ENCODE measurements around the gene IPO8.

Gene IPO8

GRCh38 chr12:30652034-30652696 is 43.5 kb downstream of the IPO8 start:
- Histone ChIP-seq H3K9me3 (no peaks in the 10 kb centered on the region), H3K27me3 (no peaks in the 10 kb centered on the region), H3K4me3 (ENCODE audit: low read depth in 1 of 2, low read length in 1 of 2) (no peak overlapping the region), H3K27ac (no peak overlapping the region), H3K36me3 (peaks cover 53% of the 10 kb centered on the region), H3K4me1 (ENCODE audit: control insufficient read depth in 1 of 2, insufficient read depth in 1 of 2, low read depth in 1 of 2, low read length in 1 of 2) (no peaks in the 10 kb centered on the region)
- no peak for TF ChIP-seq CTCF (IDR thresholded peaks at IDR 0.05)

- Histone ChIP-seq H3K27ac (no peak overlapping the region), H3K9me3 (no peaks in the 10 kb centered on the region), H3K4me1 (ENCODE audit: control insufficient read depth in 1 of 2, insufficient read depth in 1 of 2, low read depth in 1 of 2, low read length in 1 of 2) (no peaks in the 10 kb centered on the region), H3K27me3 (no peaks in the 10 kb centered on the region), H3K4me3 (ENCODE audit: low read depth in 1 of 2, low read length in 1 of 2) (no peak overlapping the region), H3K36me3 (peaks cover 43% of the 10 kb centered on the region)
- TF ChIP-seq CTCF (IDR thresholded peaks at IDR 0.05): no peak
These were observed 48.8 kb downstream of the IPO8 start for GRCh38 chr12:30646821-30647220.

GRCh38 chr12:30643366-30643765 is 52.3 kb downstream of the IPO8 start:
- Histone ChIP-seq H3K36me3 (peaks cover 38% of the 10 kb centered on the region), H3K4me1 (ENCODE audit: control insufficient read depth in 1 of 2, insufficient read depth in 1 of 2, low read depth in 1 of 2, low read length in 1 of 2) (no peaks in the 10 kb centered on the region), H3K27me3 (no peaks in the 10 kb centered on the region), H3K4me3 (ENCODE audit: low read depth in 1 of 2, low read length in 1 of 2) (no peak overlapping the region), H3K9me3 (no peaks in the 10 kb centered on the region), H3K27ac (no peak overlapping the region)
- no peak for TF ChIP-seq CTCF (IDR thresholded peaks at IDR 0.05)

GRCh38 chr12:30640392-30640791 is 55.3 kb downstream of the IPO8 start:
- Histone ChIP-seq H3K4me1 (ENCODE audit: control insufficient read depth in 1 of 2, insufficient read depth in 1 of 2, low read depth in 1 of 2, low read length in 1 of 2) (no peaks in the 10 kb centered on the region), H3K36me3 (peaks cover 55% of the 10 kb centered on the region), H3K4me3 (ENCODE audit: low read depth in 1 of 2, low read length in 1 of 2) (no peak overlapping the region), H3K27ac (no peak overlapping the region), H3K27me3 (no peaks in the 10 kb centered on the region), H3K9me3 (no peaks in the 10 kb centered on the region)
- no peak for TF ChIP-seq CTCF (IDR thresholded peaks at IDR 0.05)

GRCh38 chr12:30635385-30635784 is 60.3 kb downstream of the IPO8 start:
- TF ChIP-seq CTCF (IDR thresholded peaks at IDR 0.05): no peak
- Histone ChIP-seq H3K4me1 (ENCODE audit: control insufficient read depth in 1 of 2, insufficient read depth in 1 of 2, low read depth in 1 of 2, low read length in 1 of 2) (no peaks in the 10 kb centered on the region), H3K4me3 (ENCODE audit: low read depth in 1 of 2, low read length in 1 of 2) (no peak overlapping the region), H3K27me3 (no peaks in the 10 kb centered on the region), H3K27ac (no peak overlapping the region), H3K36me3 (peaks cover 84% of the 10 kb centered on the region), H3K9me3 (no peaks in the 10 kb centered on the region)

All from neutrophil (primary cell).